Esophagus muscularis mucosa (tissue), 4 donors: ENCODE data around the gene CBX2. TPM values are rescaled to one million over a fixed set of nuclear protein-coding genes. Genes with fewer than 3 reads are reported as not detected.

ENCODE experiments used
- DNase-seq: peaks from one replicate; pipeline ENCODE4 v3.0.0-alpha.2; 2017; ENCODE audit errors: extremely low spot score
- H3K27ac ChIP-seq, 4 donors: fragments of 200-600 bp; sonication (generic); replicated peaks in 1 of 4; 1 replicate in 3 of 4; 2 replicates in 1 of 4; pipeline ENCODE4 v1.5.1; 2016 to 2019; ENCODE audit warnings: mild to moderate bottlenecking in 1 of 4
- H3K27me3 ChIP-seq, 4 donors: fragments of 200-600 bp; sonication (generic); one replicate each; pipeline versions ENCODE4 v1.5.1 to v1.6.0; 2016 to 2019
- H3K36me3 ChIP-seq, 4 donors: fragments of 200-600 bp; sonication (generic); one replicate each; pipeline ENCODE4 v1.5.1; 2016 to 2019
- H3K4me1 ChIP-seq, 4 donors: fragments of 200-600 bp; sonication (generic); one replicate each; pipeline ENCODE4 v1.5.1; 2016 to 2019
- H3K4me3 ChIP-seq, 4 donors: fragments of 200-600 bp; sonication (generic); 1 replicate in 2 of 4; 2 replicates in 2 of 4; pipeline ENCODE4 v1.5.1; 2016 to 2019; ENCODE audit warnings: mild to moderate bottlenecking in 4 of 4, moderate library complexity in 1 of 4
- H3K9me3 ChIP-seq, 4 donors: fragments of 200-600 bp; sonication (generic); 1 replicate in 3 of 4; 2 replicates in 1 of 4; pipeline ENCODE4 v1.5.1; 2016 to 2019
- CTCF ChIP-seq, 3 experiments: fragments of 200-600 bp in 2 of 3; fragments of 450-650 bp in 1 of 3; sonication (generic) in 2 of 3; IDR thresholded peaks; one replicate each; pipeline ENCODE4 v1.5.1; 2017 to 2019; ENCODE audit warnings: antibody characterized with exemption in 3 of 3, mild to moderate bottlenecking in 2 of 3, moderate library complexity in 1 of 3
- EP300 ChIP-seq: sonication (generic); formaldehyde crosslinking; IDR thresholded peaks from one replicate; pipeline ENCODE4 v1.6.1; 2017; ENCODE audit warnings: antibody characterized with exemption
- POLR2A ChIP-seq: fragments of 450-650 bp; IDR thresholded peaks from one replicate; pipeline ENCODE4 v1.6.1; 2017; ENCODE audit warnings: antibody characterized with exemption, moderate library complexity, mild to moderate bottlenecking, low read depth
- POLR2AphosphoS5 ChIP-seq, 2 donors: sonication (generic); formaldehyde crosslinking; IDR thresholded peaks; one replicate each; pipeline ENCODE4 v1.6.1; 2017; ENCODE audit warnings: antibody characterized with exemption in 2 of 2
- WGBS: methylation state at CpG from one replicate; pipeline ENCODE4 v1.1.5; 2018; 5-methylcytosine and 5-hydroxymethylcytosine counted together
- intact Hi-C: fragments of 100-400 bp; cut with DNase I; formaldehyde crosslinking; loops from one replicate; pipeline ENCODE4 v1.15.1; 2023
- total RNA-seq, 4 donors: library from RNA; depleted of rRNA; stranded (reverse); fragments of >200 nt; gene quantifications; one replicate each; pipeline versions ENCODE4 v1.1.0 to v1.2.1, GENCODE V29; 2016

Gene CBX2
- total RNA-seq, 4 donors from 2014 or later, result 0.66 to 2.8 (median 1.5) TPM

- 100% methylated on average over 1 of the region's 1 CpG for WGBS
- TF ChIP-seq POLR2A (no peak), POLR2AphosphoS5 (IDR thresholded peaks at IDR 0.05) (no peak), EP300 (no peak), CTCF (IDR thresholded peaks at IDR 0.05) (no peak)
- H3K36me3 ChIP-seq, result no peaks in the 10 kb centered on the region
- peaks cover 12 to 18% (median 18%) of the 10 kb centered on the region in 4 donors for H3K4me1 ChIP-seq
- H3K27ac ChIP-seq, result no peak overlapping the region
- no peak overlapping the region for H3K4me3 ChIP-seq
- H3K9me3 ChIP-seq, result no peaks in the 10 kb centered on the region
- peaks cover 0 to 80% (median 33%) of the 10 kb centered on the region in 4 donors for H3K27me3 ChIP-seq
- intact Hi-C loops, result no loop called here
- DNase-seq, result no peak
These were observed 35.4 kb upstream of the CBX2 start for GRCh38 chr17:79742589-79742918.

GRCh38 chr17:79742951-79743476 lies 34.9 kb upstream of the CBX2 start:
- no peak for TF ChIP-seq POLR2AphosphoS5 (IDR thresholded peaks at IDR 0.05)
- H3K36me3 ChIP-seq, result no peaks in the 10 kb centered on the region
- intact Hi-C loops, result no loop called here
- H3K4me3 ChIP-seq, result no peak overlapping the region
- peaks cover 0 to 80% (median 38%) of the 10 kb centered on the region in 4 donors for H3K27me3 ChIP-seq
- 100% methylated on average over 1 of the region's 7 CpGs for WGBS
- no peak for DNase-seq
- no peak overlapping the region for H3K27ac ChIP-seq
- H3K9me3 ChIP-seq, result no peaks in the 10 kb centered on the region
- H3K4me1 ChIP-seq, result peaks cover 14 to 23% (median 23%) of the 10 kb centered on the region in 4 donors

- intact Hi-C loops, result no loop called here
- Histone ChIP-seq H3K27me3 (peaks cover 0 to 80% (median 44%) of the 10 kb centered on the region in 4 donors), H3K4me1 (peaks cover 14 to 29% (median 28%) of the 10 kb centered on the region in 4 donors), H3K27ac (no peak overlapping the region), H3K36me3 (no peaks in the 10 kb centered on the region), H3K9me3 (no peaks in the 10 kb centered on the region), H3K4me3 (no peak overlapping the region)
- TF ChIP-seq POLR2AphosphoS5 (IDR thresholded peaks at IDR 0.05) (no peak), CTCF (IDR thresholded peaks at IDR 0.05) (no peak), POLR2A (no peak), EP300 (no peak)
- DNase-seq, result no peak
- WGBS, result 95% methylated on average over 5 of the region's 5 CpGs
These were observed 34.3 kb upstream of the CBX2 start for GRCh38 chr17:79743614-79744013.

- no peak for DNase-seq
- Histone ChIP-seq H3K4me3 (no peak overlapping the region), H3K27me3 (peaks cover 0 to 80% (median 49%) of the 10 kb centered on the region in 4 donors), H3K4me1 (peaks cover 14 to 29% (median 28%) of the 10 kb centered on the region in 4 donors), H3K36me3 (no peaks in the 10 kb centered on the region), H3K9me3 (no peaks in the 10 kb centered on the region), H3K27ac (no peak overlapping the region)
- TF ChIP-seq POLR2A, result no peak
- no peak for TF ChIP-seq EP300
- no peak for TF ChIP-seq CTCF (IDR thresholded peaks at IDR 0.05)
- TF ChIP-seq POLR2AphosphoS5 (IDR thresholded peaks at IDR 0.05), result no peak
- 55% methylated on average over 5 of the region's 6 CpGs for WGBS
- intact Hi-C loops, result no loop called here
These were observed 32.3 kb upstream of the CBX2 start for GRCh38 chr17:79745641-79746105.

GRCh38 chr17:79746889-79747507 lies 30.9 kb upstream of the CBX2 start:
- WGBS, result 13% methylated on average over 6 of the region's 22 CpGs
- Histone ChIP-seq H3K4me3 (no peak overlapping the region), H3K27ac (no peak overlapping the region), H3K4me1 (peaks cover 9 to 22% (median 21%) of the 10 kb centered on the region in 4 donors), H3K9me3 (no peaks in the 10 kb centered on the region), H3K36me3 (no peaks in the 10 kb centered on the region), H3K27me3 (peaks cover 0 to 80% (median 49%) of the 10 kb centered on the region in 4 donors)
- DNase-seq, result no peak
- intact Hi-C loops, result no loop called here
- no peak for TF ChIP-seq POLR2A
- no peak for TF ChIP-seq POLR2AphosphoS5 (IDR thresholded peaks at IDR 0.05)
